ENCODE results near the gene CEL.
A peak's percentile ranks its signal among the peaks of the same experiment; 100 is the strongest.
"Not testable (repeated sequence)": the region's sequence is repeated elsewhere in the genome, so short reads cannot be mapped to it uniquely, and the experiment has no call there.

Gene CEL

GRCh38 chr9:133061764-133062145 lies at the start of gene CEL:
CEL (plus strand) TSS chr9:133061981; CDS start chr9:133062003, 22 bp downstream.
- not testable (repeated sequence) for DNase-seq

GRCh38 chr9:133014696-133015095 lies 47.1 kb upstream of the CEL start:
- no peak for DNase-seq

GRCh38 chr9:133023117-133023890 lies 38.5 kb upstream of the CEL start:
- no peak for DNase-seq

DNA sequence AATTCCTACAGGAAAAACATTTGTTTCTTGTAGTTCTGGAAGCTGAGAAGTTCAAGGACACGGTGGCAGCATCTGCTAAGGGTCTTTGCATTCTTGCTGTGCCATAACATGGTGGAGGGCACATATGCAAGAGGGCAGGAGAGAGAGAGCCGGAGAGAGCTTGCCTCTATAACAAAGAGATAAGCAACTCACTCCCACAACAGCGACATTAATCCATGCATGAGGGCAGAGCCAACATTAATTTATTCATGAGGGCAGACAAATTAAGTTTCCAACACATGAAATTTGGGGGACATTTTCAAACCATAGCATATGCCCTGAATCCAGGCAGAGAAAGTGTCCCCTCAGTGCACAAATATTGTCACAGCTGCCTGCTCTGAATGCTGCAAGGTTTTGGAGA lies 35.4 kb upstream of the CEL start:
- DNase-seq: no peak

GRCh38 chr9:133027134-133027533 lies 34.6 kb upstream of the CEL start:
- DNase-seq: no peak

DNA sequence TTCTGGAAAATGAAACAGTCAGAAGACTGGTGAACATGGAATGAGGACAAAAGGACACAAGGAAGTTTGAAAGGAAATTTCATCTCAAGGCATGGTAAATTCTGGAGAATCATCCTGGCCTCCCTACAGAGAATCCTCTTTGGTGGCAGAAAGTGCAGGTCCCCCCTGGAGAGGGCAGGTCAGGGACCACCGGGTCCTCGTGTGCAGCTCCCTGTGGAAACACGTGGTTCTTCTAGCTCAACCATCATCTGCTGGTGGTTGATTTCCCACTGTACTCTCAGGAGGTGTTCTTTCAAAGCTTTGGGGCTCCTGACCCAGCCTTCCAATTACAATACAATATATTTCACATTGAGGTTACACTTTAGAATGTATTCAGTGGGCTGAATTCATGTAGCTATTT lies 33.6 kb upstream of the CEL start:
- DNase-seq: no peak

- DNase-seq: no peak
These were observed 31.8 kb upstream of the CEL start for GRCh38 chr9:133029994-133030316.

GRCh38 chr9:133030317-133031129 lies 31.3 kb upstream of the CEL start, which contains the start of gene GTF3C5:
GTF3C5 (plus strand) TSS chr9:133030997; CDS start chr9:133031012, 15 bp downstream.
- peak; percentile 87 for DNase-seq

DNA sequence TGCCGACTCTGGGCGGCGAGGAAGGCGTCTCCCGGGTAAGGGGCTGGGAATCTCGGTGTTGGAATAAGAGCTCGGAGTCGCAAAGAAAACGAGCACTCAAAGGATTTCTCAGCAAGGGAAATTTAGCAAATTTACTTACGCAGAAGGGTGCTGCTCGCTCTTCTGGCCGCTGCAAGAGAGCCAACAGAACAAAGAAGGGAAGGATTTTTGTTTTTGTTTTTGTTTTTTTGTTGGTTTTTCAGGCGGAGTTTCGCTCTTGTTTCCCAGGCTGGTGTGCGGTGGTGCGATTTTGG lies 30.7 kb upstream of the CEL start:
- no peak for DNase-seq

- DNase-seq: no peak
These were observed 30.3 kb upstream of the CEL start for GRCh38 chr9:133031496-133031911.

GRCh38 chr9:133032171-133032570 lies 29.6 kb upstream of the CEL start:
- DNase-seq: no peak

GRCh38 chr9:133035669-133036068 lies 26.1 kb upstream of the CEL start:
- no peak for DNase-seq

- DNase-seq: no peak
These were observed 23.8 kb upstream of the CEL start for GRCh38 chr9:133037775-133038515.

DNA sequence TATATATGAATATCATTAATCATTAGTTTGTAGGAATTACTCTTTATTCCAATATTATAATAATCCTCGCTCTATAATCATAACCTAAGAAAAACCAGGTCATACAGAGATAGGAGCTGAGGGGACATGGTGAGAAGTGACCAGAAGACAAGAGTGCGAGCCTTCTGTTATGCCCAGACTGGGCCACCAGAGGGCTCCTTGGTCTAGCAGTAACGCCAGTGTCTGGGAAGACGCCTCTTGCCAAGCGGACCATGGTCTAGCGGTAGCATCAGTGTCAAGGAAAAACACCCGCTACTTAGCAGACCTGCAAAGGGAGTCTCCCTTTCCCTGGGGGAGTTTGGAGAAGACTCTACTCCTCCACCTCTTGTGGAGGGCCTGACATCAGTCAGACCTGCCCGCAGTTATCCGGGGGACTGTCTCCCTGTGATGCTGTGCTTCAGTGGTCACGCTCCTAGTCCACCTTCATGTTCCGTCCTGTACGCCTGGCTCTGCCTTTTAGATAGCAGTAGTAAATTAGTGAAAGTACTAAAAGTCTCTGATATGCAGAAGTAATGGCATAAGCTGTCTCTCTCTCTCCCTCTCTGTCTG lies 20.8 kb upstream of the CEL start:
- DNase-seq: peak; percentile 53

- no peak for DNase-seq
These were observed 19.8 kb upstream of the CEL start for GRCh38 chr9:133041958-133042357.

- no peak for DNase-seq
These were observed 19.1 kb upstream of the CEL start for GRCh38 chr9:133042676-133043075.

GRCh38 chr9:133043449-133044035 lies 18.2 kb upstream of the CEL start:
- DNase-seq: no peak

GRCh38 chr9:133044125-133044524 lies 17.7 kb upstream of the CEL start:
- no peak for DNase-seq

GRCh38 chr9:133044661-133045060 lies 17.1 kb upstream of the CEL start:
- DNase-seq: no peak

DNA sequence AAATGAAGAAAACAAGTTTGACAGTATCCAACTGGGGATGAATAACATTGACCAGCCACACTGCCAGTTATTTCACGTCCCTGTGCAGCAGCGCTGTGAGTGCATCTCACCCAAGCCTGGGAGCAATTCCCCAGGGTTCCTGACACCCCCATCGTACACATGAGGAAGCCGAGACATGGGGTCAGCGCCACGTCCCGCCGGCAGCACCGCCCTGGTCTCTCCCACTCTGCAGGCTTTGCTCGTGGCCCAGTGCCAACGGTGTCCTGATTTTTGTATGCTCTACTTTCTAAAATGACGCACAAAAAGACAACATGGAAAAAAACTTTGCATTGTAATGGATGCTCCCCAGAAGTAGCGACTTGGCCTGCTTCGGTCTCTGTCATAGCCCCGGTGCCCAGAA lies 16.6 kb upstream of the CEL start:
- no peak for DNase-seq

- no peak for DNase-seq
These were observed 15.4 kb upstream of the CEL start for GRCh38 chr9:133046196-133046899.

GRCh38 chr9:133046900-133047295 lies 14.9 kb upstream of the CEL start:
- DNase-seq: no peak

Measured in activated T-cell treated with anti-CD3 and anti-CD28 coated beads, Interleukin-2, amount 50 U/mL, for 1 hour (primary cell).